Uterus (tissue), 2 donors: ENCODE results near the gene PSEN1.

Source experiments
- POLR2A ChIP-seq, 2 donors: fragments of 450-650 bp; IDR thresholded peaks; one replicate each; pipeline ENCODE4 v1.6.1; 2016; ENCODE audit warnings: antibody characterized with exemption in 2 of 2, mild to moderate bottlenecking in 1 of 2, moderate library complexity in 1 of 2
- TF ChIP-seq, protein P1 (sequence below), 4 experiments: fragments of 200-600 bp in 2 of 4; fragments of 450-650 bp in 2 of 4; sonication (generic) in 2 of 4; IDR thresholded peaks; one replicate each; pipeline ENCODE4 v1.5.1; 2016 to 2019; ENCODE audit warnings: antibody characterized with exemption in 4 of 4, mild to moderate bottlenecking in 2 of 4, moderate library complexity in 1 of 4

DNA sequence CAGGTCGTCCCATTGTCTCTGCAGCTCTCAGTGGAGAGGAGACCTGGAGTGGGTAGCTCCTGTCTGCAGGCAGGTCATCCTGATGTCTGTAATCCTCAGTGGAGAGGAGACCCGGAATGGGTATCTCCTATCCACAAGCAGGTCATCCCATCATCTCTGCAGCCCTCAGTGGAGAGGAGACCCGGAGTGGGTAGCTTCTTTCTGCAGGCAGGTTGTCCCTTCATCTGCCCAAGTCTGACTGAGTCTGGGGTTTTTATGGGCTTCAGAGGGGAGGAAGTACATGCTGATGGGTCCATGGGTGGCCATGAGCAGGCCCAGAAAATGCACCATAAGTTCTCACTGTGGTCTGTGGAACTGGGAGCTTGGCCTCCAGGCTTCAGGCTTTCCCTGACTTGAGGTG lies 72.1 kb downstream of the PSEN1 start:
- TF ChIP-seq, protein P1, sequence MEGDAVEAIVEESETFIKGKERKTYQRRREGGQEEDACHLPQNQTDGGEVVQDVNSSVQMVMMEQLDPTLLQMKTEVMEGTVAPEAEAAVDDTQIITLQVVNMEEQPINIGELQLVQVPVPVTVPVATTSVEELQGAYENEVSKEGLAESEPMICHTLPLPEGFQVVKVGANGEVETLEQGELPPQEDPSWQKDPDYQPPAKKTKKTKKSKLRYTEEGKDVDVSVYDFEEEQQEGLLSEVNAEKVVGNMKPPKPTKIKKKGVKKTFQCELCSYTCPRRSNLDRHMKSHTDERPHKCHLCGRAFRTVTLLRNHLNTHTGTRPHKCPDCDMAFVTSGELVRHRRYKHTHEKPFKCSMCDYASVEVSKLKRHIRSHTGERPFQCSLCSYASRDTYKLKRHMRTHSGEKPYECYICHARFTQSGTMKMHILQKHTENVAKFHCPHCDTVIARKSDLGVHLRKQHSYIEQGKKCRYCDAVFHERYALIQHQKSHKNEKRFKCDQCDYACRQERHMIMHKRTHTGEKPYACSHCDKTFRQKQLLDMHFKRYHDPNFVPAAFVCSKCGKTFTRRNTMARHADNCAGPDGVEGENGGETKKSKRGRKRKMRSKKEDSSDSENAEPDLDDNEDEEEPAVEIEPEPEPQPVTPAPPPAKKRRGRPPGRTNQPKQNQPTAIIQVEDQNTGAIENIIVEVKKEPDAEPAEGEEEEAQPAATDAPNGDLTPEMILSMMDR (IDR thresholded peaks at IDR 0.05), result no peak
- TF ChIP-seq POLR2A (IDR thresholded peaks at IDR 0.05), result no peak
